Femur (tissue), 1 donor: ENCODE results near the gene ZBTB20.
A peak's percentile ranks its signal among the peaks of the same experiment; 100 is the strongest.
"Not testable (repeated sequence)": the region's sequence is repeated elsewhere in the genome, so short reads cannot be mapped to it uniquely, and the experiment has no call there.

Source experiments
- DNase-seq: peaks from one replicate; pipeline ENCODE4 v3.0.0-alpha.2; 2017

The ZBTB20 gene

DNA sequence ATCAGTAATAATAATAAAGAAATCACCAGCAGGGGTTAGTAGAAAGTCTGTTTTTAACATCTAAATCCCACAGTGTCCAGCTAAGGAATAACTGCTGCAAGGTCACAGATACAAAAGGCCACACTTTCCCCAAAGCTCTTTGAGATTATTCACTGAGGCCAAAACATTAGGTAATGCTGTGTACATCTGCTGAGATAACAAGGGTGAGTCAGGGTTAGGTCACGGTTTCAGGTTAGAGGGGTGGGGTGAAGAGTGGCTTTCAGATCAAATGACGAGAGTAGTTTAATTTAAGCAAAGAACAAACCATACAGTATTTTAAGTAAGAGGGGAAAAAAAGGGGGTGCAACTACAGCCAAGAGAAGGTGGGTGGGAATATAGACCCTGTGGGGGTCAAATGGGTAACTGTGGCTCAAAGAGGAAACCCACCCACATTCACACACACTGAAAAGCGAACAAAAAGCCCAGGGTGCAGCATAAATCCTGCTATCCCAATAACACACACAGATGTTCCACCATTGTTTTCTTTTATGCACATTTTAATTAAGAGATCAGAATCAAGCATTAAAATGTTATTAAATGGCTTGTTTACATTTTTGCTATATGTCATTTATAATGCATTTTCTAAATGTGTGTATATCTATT lies 440.4 kb downstream of the ZBTB20 start:
- no peak for DNase-seq

DNA sequence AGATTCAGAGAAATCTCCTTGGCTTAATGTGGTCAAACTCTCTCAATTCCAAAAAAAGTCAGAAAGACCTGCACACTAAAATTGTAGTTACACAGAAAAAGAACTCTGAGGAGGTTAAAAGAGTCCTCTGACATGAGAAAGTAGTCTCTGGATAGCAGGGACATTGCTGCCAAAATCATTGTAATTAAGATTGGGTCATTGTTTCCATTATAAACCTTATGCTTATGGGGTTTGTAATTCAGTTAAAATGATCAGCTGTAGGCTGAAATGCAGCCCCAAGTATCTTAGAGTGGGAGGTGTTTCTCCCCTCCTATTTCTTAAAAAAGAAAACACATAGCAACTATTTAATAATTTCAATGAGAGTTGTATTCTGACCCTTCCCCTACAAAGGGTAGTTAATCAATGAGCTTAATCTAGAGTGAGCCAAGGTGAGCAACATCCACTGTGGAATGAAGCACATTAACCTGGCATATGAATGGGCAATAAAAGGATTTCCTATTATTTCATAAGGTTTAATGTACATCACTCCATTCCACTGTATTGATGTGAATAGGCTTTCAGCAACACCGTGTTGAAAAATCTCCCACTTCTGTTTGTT lies 446.4 kb downstream of the ZBTB20 start:
- no peak for DNase-seq

DNA sequence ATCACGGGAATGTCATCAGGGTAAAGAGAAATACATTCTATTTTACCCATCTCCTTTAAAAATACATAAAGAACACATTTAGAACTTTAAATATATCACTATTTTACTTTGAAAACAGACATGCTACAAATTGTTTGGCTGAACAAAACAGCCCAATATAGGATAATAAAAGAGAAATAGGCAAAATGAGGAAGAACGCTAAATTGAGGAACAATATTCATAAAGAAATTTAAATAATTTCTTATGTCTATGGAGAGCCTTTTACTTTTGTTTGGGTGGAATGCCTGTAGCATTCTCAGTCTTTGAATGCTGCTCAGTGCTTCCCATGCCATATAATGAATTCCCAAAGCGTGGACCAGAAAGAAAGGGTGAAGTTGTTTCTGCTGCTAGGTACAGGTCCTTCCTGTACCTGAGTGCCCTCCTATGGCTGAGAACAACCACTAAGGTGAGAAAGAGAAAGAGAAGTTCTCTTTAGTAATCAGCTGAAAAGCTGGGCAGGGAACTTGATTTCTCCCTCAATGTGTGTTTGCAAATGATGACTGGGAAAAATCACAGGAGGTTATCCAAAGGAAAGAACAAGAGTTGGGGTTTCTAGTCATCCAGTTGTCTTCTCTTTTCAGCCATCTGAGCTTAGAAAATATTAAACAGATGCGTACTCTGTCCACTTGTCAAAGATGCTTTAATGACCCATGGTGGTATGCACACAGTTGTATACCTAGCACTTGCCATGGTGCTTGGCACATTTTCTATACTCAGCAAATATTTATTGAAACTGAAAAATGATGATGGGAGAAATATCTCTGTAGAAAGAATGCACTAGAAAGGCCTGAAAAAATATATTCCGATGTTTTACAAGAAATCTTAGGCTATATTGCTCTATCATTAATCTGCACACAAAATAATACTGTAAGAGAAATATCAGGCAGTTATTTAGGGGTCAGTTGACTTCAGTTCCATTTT lies 448.7 kb downstream of the ZBTB20 start:
- no peak for DNase-seq

DNA sequence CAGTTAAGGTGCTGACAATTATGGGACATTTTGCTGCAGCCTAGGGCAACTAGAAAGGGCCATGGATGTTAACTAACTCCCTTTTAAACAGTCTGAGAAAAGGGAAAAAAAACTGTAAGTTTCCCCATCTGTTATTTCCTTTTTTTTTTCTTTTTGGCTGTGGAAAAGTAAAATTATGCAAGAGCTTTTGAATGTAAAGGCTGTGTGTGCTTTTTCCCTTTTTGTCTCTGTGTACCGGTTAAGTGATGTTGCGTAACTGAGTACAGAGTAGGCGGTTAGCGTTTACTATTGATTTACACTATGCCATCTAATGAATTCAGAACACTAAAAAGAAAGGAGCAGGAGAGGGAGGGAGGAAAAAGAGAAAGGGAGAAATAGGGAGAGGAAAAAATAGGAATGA lies 449.7 kb downstream of the ZBTB20 start:
- DNase-seq: no peak

DNA sequence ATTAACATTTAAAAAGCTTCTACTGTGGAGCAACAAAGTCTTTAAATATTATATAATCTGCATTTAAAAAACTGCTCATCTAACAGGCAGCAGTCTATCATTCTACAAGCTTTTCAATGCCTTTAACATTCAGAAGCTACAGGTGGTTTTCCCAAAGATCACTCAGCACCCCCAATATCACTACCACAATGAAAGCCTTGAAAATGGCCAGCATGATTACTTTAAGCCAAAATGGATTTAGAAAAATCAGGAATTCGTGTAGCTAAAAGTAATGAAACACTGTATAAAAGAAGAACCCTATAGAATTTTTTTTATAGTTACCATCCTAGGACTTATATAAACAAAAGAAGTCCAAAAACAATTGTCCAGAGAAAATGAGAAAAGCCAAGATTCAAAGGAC lies 452.8 kb downstream of the ZBTB20 start:
- no peak for DNase-seq

DNA sequence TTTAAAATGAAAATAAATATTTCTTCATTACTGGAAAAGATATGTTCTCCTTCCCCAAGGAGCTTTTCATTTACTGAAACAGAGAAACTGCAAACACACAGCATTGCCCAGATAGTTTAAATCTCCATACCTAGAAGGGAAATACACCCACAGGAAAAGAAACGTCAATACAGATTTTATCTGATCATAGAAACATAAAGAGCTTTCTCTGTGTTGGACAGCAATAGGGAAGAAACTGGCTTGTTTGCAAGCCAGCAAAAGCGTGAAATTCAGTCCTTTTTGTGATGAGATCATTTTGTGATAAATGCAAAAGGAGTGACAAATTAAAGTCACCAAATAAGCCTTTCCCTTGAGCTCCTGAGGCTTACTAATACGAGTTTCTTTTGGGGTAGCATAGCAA lies 455.2 kb downstream of the ZBTB20 start:
- DNase-seq: no peak

DNA sequence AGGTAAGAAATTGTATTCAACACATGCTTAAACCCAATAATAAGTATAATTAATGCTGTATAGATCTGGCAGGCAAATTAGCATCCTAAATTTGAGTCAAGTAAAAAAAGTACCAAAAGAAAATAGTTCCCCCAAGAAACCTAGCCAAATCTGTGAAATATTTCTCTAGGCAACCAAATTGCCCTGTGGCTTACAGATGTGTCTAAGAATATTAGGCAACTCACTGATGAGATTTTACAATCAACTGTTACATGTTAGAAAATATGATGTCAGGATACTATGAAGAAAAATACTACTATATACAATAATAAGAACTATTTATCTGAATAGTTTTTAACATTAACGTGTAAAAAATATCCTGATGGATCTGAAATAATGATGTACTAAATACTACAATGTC lies 456.2 kb downstream of the ZBTB20 start:
- no peak for DNase-seq

DNA sequence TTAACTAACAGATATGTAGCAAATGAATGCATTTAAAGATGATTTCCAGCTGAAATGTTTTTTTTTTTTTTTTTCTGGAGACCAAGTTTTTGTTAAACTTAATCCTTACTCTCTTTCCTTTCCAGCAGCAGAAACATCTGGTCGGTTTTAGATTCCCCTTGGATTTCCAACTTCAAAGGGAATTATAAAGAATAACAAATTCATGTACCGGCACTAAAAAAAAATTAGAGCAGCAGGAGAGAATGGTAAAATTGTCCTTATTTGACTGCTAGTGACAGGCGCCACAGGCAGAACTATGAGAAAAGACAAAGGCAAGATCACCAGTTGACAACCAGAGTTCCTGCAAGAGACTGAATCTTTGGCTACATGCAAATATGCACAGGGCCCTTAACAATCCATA lies 459.9 kb downstream of the ZBTB20 start:
- no peak for DNase-seq

DNA sequence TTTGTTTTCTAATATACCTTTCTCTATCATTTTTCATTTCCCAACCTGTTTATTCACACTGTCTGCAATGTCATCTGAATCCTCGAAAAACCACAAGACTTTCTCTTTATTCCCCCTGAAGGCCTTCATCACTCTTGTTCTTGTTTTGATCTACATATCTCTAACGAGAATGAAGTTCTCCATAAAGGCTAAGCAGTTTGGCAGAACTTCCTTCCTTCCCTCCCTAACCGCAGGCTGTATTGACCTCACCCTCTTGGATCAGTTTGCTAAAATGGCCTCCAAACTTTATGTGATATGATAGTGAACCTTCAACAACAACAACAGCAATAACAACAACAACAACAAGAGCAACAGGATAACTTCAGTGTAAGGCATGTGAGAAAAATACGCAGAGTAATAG lies 460.5 kb downstream of the ZBTB20 start:
- no peak for DNase-seq

DNA sequence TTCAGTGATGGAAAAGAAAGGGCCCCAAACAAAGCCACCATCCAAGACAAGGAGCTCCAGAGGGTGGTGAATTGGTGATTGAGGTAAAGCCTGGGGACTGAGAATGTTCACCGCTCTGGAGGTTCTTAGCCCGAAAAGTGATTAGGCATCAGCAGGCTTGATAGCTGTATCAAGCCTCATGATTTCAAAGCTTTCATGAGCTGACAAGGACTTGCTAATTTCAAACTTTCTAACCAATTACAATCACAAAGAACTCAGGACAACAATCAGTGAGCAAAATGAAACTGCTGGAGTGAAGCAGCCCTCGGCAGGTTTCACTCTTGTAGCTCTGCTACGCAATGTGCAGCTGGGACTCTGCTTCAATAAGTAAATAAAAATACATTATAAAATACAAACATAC lies 461.9 kb downstream of the ZBTB20 start:
- no peak for DNase-seq

DNA sequence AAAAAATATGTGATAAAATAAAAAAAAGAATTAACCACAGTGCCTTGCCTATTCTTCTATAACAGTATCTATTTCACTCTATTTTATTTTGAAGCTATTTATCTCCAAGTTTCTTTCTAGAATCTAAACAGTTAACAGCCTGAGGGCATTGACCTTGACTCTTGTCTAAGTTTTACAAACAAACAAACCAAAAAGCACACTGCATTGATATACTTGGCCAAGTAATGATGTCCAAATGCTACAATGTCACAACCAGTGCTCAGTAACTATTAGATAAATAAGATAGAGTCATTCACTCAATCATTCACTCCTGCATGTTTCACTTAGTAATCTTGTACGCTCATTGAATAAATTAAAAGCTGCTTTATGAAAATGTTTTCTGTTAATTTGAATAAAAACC lies 466.8 kb downstream of the ZBTB20 start:
- no peak for DNase-seq

DNA sequence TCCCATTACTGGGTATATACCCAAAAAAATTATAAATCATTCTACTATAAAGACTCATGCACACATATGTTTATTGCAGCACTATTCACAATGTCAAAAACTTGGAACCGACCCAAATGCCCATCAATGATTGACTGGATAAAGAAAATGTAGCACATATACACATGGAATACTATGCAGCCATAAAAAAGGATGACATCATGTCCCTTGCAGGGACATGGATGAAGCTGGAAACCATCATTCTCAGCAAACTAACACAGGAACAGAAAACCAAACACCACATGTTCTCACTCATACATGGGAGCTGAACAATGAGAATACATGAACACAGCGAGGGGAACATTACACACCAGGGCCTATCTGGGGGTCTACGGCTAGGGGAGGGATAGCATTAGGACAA lies 467.3 kb downstream of the ZBTB20 start:
- DNase-seq: not testable (repeated sequence)

DNA sequence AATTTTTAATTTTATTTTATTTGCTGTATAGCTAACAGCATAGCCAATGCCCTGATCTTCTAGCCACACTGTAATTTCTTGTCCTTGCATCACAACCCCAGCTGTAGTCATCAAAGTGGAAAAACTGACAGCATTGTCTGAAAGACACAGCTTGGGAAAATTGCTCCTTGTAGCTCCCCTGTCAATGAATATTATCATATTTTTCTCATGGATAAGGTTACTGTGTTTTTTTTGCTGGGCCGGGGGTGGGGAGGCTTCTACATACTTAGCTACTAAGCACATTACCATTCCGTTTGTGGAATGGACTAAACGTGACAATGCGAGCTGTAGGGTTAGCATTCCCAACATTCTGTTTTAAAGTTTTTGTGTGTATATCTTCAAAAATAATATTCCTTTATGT lies 472.0 kb downstream of the ZBTB20 start:
- no peak for DNase-seq

DNA sequence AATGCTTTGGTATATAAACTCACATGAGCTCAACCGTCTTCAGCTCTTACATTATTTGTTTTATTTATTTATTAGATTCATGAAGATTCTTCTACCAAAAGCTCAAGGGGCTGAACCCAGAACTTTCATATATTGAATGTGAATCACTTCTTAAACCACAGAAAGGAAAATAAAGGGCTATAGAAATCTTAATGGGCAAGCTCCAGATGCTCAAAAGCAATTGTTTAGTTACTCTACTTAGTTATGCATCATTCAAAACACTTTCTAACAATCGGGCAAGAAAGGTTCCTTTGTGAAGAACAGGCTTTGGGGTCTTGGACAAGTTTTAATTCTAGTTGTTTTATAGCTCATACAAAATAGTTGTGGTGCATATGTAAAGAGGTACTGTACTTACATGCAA lies 473.1 kb downstream of the ZBTB20 start:
- DNase-seq: no peak

DNA sequence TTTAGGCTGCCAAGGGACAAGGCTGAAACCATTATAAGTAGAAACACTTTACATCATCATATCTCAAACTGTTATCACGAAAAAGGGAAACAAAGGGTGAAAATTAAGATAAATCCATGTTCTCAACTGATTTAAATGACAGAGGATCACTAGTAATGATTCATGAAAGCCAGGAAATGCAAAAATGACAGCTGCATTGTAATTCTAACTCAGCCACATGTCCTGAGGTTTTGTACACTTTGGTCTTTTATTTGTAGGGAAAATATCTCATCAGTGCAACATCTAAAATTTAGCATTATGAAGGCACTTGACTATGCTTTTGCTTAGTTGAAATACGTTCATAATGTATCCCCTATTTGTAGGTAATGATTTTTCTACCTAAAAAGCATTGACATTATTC lies 473.6 kb downstream of the ZBTB20 start:
- no peak for DNase-seq

DNA sequence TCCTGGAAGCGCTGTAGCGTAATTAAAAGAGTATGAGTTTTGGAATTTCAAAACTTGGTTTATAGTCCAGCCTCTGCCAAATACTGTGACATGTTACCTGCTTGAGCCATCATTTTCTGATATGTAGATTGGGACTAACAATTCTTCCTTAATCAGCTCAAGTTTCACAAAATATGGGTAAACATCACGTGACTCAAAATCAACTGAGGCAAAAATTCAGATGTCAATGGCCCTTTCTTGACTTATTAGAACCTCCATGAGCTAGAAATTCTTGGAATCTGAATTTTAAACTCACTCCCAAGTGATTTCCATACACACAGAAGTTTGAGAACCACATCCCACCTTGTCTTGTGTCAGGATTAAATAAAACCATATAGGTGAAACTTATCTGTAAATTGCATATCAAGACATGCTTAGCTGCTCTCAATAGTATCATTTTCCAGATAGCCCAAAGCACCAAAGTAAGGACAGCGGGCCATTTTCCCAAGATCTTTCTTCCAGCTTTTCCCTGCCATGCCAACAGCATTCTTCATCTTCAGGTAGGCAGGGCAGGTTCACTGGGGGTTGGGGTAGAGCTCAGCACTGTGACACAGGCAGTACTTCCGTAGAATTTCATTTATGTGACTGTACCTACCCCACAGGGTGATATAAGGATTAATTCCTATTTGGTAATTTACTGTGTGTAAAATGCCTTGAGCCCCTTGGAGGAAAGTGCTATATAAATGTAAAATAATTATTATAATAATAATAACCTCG lies 474.2 kb downstream of the ZBTB20 start:
- DNase-seq: no peak

DNA sequence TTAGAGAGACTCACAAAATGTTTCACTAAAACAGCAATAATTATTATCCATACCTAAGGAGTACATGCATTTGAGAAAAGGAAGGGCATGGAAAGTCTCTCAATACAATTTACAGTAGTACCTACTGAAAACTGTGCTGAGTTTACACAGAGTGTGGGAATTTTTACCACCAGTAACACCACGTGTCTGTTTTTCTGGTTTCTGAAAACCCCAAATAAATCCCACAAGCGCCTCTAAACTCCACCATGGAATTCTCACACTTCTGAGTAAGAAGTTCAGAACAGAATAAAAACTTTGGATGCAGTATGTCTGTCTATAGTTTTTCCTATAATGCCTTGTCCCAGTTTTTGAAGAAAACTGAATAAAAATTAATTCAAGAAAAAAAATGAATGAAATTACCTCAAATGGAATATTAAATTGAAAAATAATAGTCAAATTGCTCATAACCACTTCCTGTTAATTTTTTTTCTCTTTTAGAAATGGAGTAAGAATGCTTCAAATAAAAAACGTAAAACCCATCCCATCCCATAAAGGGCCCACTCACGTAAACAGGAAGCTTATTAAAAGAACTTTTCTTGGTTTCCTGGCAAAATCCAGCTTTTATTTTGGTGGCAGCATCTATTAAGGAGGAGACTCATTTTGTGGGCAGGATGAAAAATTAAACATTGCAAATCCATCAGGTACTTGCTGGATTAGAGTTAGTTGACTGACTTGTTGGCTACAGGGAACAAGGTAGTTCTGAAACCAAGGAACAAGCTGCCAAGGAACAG lies 475.2 kb downstream of the ZBTB20 start:
- no peak for DNase-seq

DNA sequence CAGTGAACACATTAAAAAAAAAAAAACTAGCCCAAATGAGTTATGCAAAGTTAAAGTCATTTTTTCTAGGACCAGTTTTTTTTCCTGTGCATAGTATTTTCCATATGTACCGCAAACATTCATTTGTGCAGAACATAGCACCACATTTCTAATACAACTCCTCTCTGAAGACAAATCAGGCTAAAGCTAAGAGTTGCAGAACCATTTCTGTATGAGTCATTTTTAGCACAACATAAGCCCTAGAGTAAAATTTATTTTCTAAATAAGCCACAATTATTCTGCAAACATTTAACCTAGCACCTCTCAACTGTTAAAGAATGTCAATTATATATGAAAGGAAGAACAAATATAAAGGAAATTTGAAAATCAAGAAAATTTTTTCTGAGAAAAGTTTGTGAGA lies 477.5 kb downstream of the ZBTB20 start:
- no peak for DNase-seq

DNA sequence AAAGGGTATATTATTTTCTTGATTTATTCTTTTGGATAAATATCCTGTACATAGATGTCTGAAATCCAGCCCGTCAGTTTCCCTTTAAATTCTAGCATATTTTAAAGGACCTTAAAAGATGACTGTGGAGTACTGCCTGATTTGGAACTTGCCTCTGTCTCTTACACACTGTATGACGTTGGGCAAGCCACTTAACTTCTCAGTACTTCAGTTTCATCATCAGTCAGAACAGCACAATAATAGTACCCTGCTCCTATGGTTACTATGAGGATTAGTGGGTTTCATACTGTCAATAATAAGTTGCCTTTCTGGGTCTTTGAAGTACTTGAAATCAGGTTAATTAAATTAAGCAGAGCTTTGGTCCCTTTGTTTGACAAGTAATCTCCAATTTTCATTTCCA lies 479.0 kb downstream of the ZBTB20 start:
- no peak for DNase-seq

DNA sequence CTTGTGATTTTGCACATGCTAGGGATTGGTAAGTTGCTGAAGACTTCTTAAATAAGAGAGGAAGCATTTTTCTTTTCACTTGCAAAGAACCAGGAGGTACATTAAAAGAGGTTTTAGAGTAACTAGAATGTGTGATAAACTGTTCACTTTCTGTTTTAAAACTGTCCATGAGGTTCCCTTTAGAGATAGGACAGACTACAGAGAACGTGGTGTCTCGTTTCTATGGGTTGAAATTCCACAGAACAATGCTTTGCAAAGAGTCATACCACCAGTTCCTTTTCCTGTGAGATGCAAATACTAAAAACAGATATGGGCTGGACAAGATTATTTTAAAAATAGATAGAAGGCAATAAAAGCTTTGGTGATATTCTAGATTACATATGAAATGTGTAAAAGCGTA lies 480.5 kb downstream of the ZBTB20 start:
- no peak for DNase-seq

DNA sequence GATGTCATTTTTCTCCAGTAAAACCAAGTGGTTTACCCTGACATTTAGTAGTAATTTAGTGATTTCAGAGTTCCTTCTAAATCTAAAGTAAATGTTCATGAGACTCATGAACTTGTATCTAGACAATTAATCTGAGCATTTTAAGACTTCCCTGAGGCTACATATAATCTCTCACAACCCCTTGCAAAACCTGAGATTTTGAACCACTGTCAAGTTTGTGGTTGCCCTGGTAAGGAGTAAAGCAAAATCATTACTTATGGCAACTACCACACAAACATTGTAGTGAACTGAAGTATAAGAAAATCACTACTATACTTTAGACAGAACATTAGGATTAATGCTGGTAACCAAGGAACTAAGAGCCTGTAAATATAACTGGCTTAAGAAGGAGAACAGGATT lies 483.1 kb downstream of the ZBTB20 start:
- no peak for DNase-seq

DNA sequence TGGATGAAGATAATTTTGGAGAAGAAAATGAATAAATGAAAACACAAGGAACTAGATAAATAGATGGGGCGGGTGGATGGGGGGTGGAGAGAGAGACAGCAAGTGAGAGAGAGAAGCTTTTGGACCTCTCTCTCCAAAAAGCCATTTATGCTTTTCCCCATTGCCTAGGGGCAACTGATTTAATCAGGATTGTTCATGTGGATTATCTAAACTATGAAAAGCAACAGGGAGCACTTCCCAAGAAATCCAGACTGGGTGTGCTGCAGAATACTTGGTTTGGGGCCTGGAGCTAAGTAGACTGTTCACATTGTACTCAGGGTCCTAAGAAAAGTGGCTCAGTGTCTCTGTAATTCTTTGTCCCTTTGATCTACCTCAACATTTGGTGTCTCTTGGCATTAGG lies 486.3 kb downstream of the ZBTB20 start:
- no peak for DNase-seq

DNA sequence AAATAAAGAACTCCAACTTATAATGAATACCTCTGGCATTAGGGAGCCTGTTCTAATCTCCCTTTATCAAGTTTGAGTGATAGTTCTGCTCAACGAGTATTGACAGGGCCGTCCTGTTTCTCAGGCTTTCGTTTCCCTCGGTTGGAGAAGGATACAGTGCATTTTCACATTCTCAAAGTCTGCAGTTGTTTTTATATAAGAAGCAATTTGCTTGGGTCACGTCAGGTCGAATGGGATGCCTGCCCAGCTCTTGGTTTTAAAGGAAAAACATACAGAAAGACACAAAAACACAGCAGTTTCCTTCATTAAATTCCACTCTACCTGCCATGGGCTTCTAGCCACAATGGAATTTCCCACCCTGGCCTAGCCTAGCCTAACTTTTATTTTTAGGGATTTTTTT lies 487.0 kb downstream of the ZBTB20 start:
- peak; percentile 93 for DNase-seq
